HepG2 (cell line): Measurements from ENCODE around the gene AFF2. TPM values are rescaled to one million over a fixed set of nuclear protein-coding genes. Genes with fewer than 3 reads are reported as not detected.

Experiments used
- ATAC-seq: fragments of 200-7000 bp; cut with Tn5 transposase; 3 replicates; pipeline ENCODE4 v1.9.1; 2020; ENCODE audit warnings: mild to moderate bottlenecking, moderate library complexity
- BruUV-seq: library from RNA; stranded (reverse); fragments of 400-500 nt; replicated peaks from 2 replicates; lab custom pipeline; 2021; lab: Mats Ljungman, UMichigan
- CTCF ChIA-PET: fragments of 300-600 bp; formaldehyde crosslinking; extraction: SDS; loops from one replicate; lab custom pipeline; 2021; ENCODE audit warnings: low total read pairs, inconsistent platforms, low intra/inter-chr PET ratio; lab: Yijun Ruan, JAX
- POLR2A ChIA-PET: fragments of 350-600 bp; sonication (Branson Sonifier 250); formaldehyde crosslinking; loops from one replicate; lab custom pipeline; 2020; ENCODE audit warnings: antibody characterized with exemption, inconsistent platforms; lab: Yijun Ruan, JAX
- DNase-seq: peaks from one replicate; pipeline ENCODE4 v3.0.0-alpha.2; 2015; ENCODE audit warnings: low spot score
- FAIRE-seq: peaks from 3 replicates; lab custom pipeline; 2011; peaks lifted over from hg19 to GRCh38; lab: Jason Lieb, UNC
- H2AFZ ChIP-seq: one replicate; pipeline ENCODE4 v1.6.1; 2011; ENCODE audit warnings: low read length, inconsistent platforms
- H3K27ac ChIP-seq: fragments of 300-600 bp; 3 replicates; pipeline ENCODE4 v1.8.0; 2011; ENCODE audit warnings: mixed run types, mild to moderate bottlenecking, mixed read lengths, low read length, inconsistent platforms; ENCODE audit not compliant: insufficient read depth; ENCODE audit errors: extremely low read length
- H3K27me3 ChIP-seq, 2 experiments: fragments of 200-600 bp in 1 of 2; 2 replicates in 1 of 2; 3 replicates in 1 of 2; pipeline versions ENCODE4 v1.6.0 to v1.8.0; 2011; ENCODE audit warnings: low read length in 2 of 2, mild to moderate bottlenecking in 2 of 2, moderate library complexity in 2 of 2, inconsistent platforms in 1 of 2; ENCODE audit not compliant: insufficient read depth in 2 of 2, control insufficient read depth in 1 of 2
- H3K36me3 ChIP-seq, 2 experiments: fragments of 200-600 bp in 1 of 2; replicated peaks in 1 of 2; 2 replicates in 1 of 2; 3 replicates in 1 of 2; pipeline versions ENCODE4 v1.5.1 to v1.8.0; 2011; ENCODE audit warnings: low read length in 2 of 2, inconsistent platforms in 1 of 2; ENCODE audit not compliant: insufficient read depth in 2 of 2, control insufficient read depth in 1 of 2
- H3K4me1 ChIP-seq: 2 replicates; pipeline ENCODE4 v1.5.1; 2012; ENCODE audit warnings: low read length, inconsistent platforms; ENCODE audit not compliant: insufficient read depth
- H3K4me2 ChIP-seq: 2 replicates; pipeline ENCODE4 v1.6.0; 2011; ENCODE audit warnings: low read depth, low read length, inconsistent platforms
- H3K4me3 ChIP-seq, 3 experiments: fragments of 200-600 bp in 1 of 3; sonication (generic), shearing (Covaris generic) in 1 of 3; replicated peaks in 1 of 3; 2 replicates each; pipeline ENCODE4 v1.5.1; 2011 to 2016; ENCODE audit warnings: low read length in 3 of 3, inconsistent platforms in 2 of 3, low read depth in 2 of 3, mild to moderate bottlenecking in 2 of 3, control low read depth in 1 of 3, mixed read lengths in 1 of 3; ENCODE audit not compliant: insufficient read depth in 1 of 3
- H3K79me2 ChIP-seq: one replicate; pipeline ENCODE4 v1.6.1; 2011; ENCODE audit warnings: low read length, inconsistent platforms; ENCODE audit not compliant: insufficient read depth
- H3K9ac ChIP-seq: 2 replicates; pipeline ENCODE4 v1.6.0; 2011; ENCODE audit warnings: mild to moderate bottlenecking, low read depth, low read length, inconsistent platforms; ENCODE audit not compliant: insufficient read depth
- H3K9me3 ChIP-seq: 2 replicates; pipeline ENCODE4 v1.5.1; 2012; ENCODE audit warnings: mild to moderate bottlenecking, low read length
- H4K20me1 ChIP-seq: 2 replicates; pipeline ENCODE4 v1.6.0; 2011; ENCODE audit warnings: inconsistent platforms, mild to moderate bottlenecking, low read length, moderate library complexity; ENCODE audit not compliant: insufficient read depth
- MTF1 ChIP-seq: sonication (generic); formaldehyde crosslinking; IDR thresholded peaks from 2 replicates; pipeline ENCODE4 v1.5.0; 2020; ENCODE audit warnings: missing genetic modification reagents
- NCOR1 ChIP-seq: fragments of 200-600 bp; sonication (generic); IDR thresholded peaks from 2 replicates; pipeline ENCODE4 v1.7.0; 2017; ENCODE audit warnings: antibody characterized with exemption, low read length, borderline replicate concordance
- TOPORS ChIP-seq: sonication (generic); formaldehyde crosslinking; IDR thresholded peaks from 2 replicates; pipeline ENCODE4 v1.8.0; 2023; ENCODE audit warnings: mild to moderate bottlenecking, missing genetic modification reagents
- ZNF501 ChIP-seq: sonication (generic); formaldehyde crosslinking; IDR thresholded peaks from 2 replicates; pipeline ENCODE4 v1.5.1; 2020; ENCODE audit warnings: mild to moderate bottlenecking, moderate library complexity, missing genetic modification reagents
- WGBS: methylation state at CpG from one replicate; pipeline ENCODE4 v1.1.6; 2017; ENCODE audit warnings: low lambda C conversion rate; 5-methylcytosine and 5-hydroxymethylcytosine counted together
- in situ Hi-C: cut with HindIII; loops from 2 replicates; pipeline ENCODE4 v1.10.0; 2017; ENCODE audit warnings: low pct_unique_long_range_greater_than_20kb; ENCODE audit not compliant: extremely low pct_ligation_motif_present
- intact Hi-C: fragments of 100-400 bp; cut with micrococcal nuclease; formaldehyde crosslinking; loops from one replicate; pipeline ENCODE4 v1.10.0; 2022; ENCODE audit not compliant: unreplicated experiment
- polyA plus RNA-seq, 8 experiments: library from polyadenylated mRNA; depleted of rRNA in 3 of 8; stranded (reverse) in 7 of 8; unstranded in 1 of 8; fragments of >200 nt; fragmentation: Illumina TruSeq in 4 of 8; extraction: Trizol in 4 of 8; gene quantifications; 2 replicates each; pipeline versions ENCODE4 v1.2.1 to v1.2.3, GENCODE V29; 2011 to 2016; ENCODE audit warnings: low read depth in 4 of 8, missing spikeins in 1 of 8, mixed read lengths in 1 of 8; ENCODE audit not compliant: insufficient read depth in 1 of 8
- total RNA-seq, 5 experiments: library from RNA; depleted of rRNA; stranded (reverse); fragments of >200 nt; fragmentation: Illumina TruSeq; extraction: Trizol; gene quantifications; 2 replicates each; pipeline ENCODE4 v1.2.3, GENCODE V29; 2016; ENCODE audit warnings: low read depth in 1 of 5
- TF ChIP-seq, protein P1 (sequence below): sonication (generic); formaldehyde crosslinking; IDR thresholded peaks from 2 replicates; pipeline ENCODE4 v1.4.0; 2020; ENCODE audit warnings: missing genetic modification reagents, borderline replicate concordance
- TF ChIP-seq, protein P2 (sequence below): sonication (generic); formaldehyde crosslinking; IDR thresholded peaks from 2 replicates; pipeline ENCODE4 v1.8.1; 2023; ENCODE audit warnings: mild to moderate bottlenecking, missing genetic modification reagents
- TF ChIP-seq, protein P3 (sequence below), 2 experiments: sonication (generic) in 1 of 2; formaldehyde crosslinking in 1 of 2; IDR thresholded peaks; 2 replicates each; pipeline versions ENCODE4 v1.6.1 to v1.9.0; 2014 to 2022; ENCODE audit warnings: antibody characterized with exemption in 1 of 2, borderline replicate concordance in 1 of 2, inconsistent platforms in 1 of 2, low read depth in 1 of 2, missing genetic modification reagents in 1 of 2
- TF ChIP-seq, protein P4 (sequence below): sonication (generic); formaldehyde crosslinking; IDR thresholded peaks from 2 replicates; pipeline ENCODE4 v1.4.0; 2020; ENCODE audit warnings: mild to moderate bottlenecking, missing genetic modification reagents, borderline replicate concordance

AFF2 gene
- total and polyA plus RNA-seq, 2 of the 13 experiments (the other 11 are each of a cell fraction or from before 2014, with no cell fraction given), result not detected

DNA sequence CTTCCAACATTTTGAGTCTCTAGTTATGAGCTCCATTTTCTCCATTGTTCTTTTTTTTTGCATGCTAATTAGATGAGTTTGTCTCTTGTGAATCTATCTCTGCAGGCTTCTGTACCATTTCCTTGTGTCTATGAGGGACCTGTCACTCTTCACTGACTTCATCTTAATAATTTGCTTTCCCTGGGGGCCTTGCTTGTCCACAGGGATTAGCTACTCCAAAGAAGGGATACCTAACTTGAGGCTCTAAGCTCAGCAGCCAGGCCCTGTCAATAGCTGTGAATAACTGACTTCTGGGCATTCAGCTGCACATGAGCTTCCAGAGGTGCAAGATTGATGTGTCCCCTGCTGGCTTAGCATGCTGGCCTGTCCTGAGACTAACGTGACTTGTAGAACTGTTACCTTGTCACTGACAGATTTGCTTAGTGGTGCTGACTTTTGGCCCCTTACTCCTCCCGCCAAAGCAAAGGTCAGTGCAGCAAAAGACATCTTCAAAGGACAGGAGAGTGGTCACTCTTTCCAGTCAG, 124.6 kb downstream of the AFF2 start:
- Histone ChIP-seq H3K27ac (no peak overlapping the region), H3K9me3 (no peaks in the 10 kb centered on the region), H3K4me1 (no peaks in the 10 kb centered on the region), H4K20me1 (no peaks in the 10 kb centered on the region), H3K27me3 (no peaks in the 10 kb centered on the region), H3K79me2 (no peaks in the 10 kb centered on the region), H3K36me3 (no peaks in the 10 kb centered on the region), H3K9ac (no peak overlapping the region), H3K4me3 (no peak overlapping the region), H3K4me2 (no peak overlapping the region), H2AFZ (no peak overlapping the region)
- no peak for FAIRE-seq
- in situ Hi-C loops, result no loop called here
- ChIA-PET CTCF (no interaction called here), POLR2A (no interaction called here)
- BruUV-seq, result no TSS peak
- intact Hi-C loops, result no loop called here
- no peak for ATAC-seq
- WGBS, result 0% methylated on average over 1 of the region's 2 CpGs
- DNase-seq, result no peak
- TF ChIP-seq TOPORS (CRISPR knock-in tag), result no peak
- TF ChIP-seq, protein P1, sequence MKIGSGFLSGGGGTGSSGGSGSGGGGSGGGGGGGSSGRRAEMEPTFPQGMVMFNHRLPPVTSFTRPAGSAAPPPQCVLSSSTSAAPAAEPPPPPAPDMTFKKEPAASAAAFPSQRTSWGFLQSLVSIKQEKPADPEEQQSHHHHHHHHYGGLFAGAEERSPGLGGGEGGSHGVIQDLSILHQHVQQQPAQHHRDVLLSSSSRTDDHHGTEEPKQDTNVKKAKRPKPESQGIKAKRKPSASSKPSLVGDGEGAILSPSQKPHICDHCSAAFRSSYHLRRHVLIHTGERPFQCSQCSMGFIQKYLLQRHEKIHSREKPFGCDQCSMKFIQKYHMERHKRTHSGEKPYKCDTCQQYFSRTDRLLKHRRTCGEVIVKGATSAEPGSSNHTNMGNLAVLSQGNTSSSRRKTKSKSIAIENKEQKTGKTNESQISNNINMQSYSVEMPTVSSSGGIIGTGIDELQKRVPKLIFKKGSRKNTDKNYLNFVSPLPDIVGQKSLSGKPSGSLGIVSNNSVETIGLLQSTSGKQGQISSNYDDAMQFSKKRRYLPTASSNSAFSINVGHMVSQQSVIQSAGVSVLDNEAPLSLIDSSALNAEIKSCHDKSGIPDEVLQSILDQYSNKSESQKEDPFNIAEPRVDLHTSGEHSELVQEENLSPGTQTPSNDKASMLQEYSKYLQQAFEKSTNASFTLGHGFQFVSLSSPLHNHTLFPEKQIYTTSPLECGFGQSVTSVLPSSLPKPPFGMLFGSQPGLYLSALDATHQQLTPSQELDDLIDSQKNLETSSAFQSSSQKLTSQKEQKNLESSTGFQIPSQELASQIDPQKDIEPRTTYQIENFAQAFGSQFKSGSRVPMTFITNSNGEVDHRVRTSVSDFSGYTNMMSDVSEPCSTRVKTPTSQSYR (CRISPR knock-in tag), result no peak
- TF ChIP-seq ZNF501, result no peak
- TF ChIP-seq, protein P2, sequence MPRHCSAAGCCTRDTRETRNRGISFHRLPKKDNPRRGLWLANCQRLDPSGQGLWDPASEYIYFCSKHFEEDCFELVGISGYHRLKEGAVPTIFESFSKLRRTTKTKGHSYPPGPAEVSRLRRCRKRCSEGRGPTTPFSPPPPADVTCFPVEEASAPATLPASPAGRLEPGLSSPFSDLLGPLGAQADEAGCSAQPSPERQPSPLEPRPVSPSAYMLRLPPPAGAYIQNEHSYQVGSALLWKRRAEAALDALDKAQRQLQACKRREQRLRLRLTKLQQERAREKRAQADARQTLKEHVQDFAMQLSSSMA, result no peak
- TF ChIP-seq, protein P3, sequence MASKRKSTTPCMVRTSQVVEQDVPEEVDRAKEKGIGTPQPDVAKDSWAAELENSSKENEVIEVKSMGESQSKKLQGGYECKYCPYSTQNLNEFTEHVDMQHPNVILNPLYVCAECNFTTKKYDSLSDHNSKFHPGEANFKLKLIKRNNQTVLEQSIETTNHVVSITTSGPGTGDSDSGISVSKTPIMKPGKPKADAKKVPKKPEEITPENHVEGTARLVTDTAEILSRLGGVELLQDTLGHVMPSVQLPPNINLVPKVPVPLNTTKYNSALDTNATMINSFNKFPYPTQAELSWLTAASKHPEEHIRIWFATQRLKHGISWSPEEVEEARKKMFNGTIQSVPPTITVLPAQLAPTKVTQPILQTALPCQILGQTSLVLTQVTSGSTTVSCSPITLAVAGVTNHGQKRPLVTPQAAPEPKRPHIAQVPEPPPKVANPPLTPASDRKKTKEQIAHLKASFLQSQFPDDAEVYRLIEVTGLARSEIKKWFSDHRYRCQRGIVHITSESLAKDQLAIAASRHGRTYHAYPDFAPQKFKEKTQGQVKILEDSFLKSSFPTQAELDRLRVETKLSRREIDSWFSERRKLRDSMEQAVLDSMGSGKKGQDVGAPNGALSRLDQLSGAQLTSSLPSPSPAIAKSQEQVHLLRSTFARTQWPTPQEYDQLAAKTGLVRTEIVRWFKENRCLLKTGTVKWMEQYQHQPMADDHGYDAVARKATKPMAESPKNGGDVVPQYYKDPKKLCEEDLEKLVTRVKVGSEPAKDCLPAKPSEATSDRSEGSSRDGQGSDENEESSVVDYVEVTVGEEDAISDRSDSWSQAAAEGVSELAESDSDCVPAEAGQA (IDR thresholded peaks at IDR 0.05; ENCODE audit: low read depth), result no peak
- TF ChIP-seq, protein P3 (CRISPR knock-in tag; IDR thresholded peaks at IDR 0.05; ENCODE audit: borderline replicate concordance), result no peak
- no peak for TF ChIP-seq NCOR1
- no peak for TF ChIP-seq MTF1 (CRISPR knock-in tag)
- TF ChIP-seq, protein P4, sequence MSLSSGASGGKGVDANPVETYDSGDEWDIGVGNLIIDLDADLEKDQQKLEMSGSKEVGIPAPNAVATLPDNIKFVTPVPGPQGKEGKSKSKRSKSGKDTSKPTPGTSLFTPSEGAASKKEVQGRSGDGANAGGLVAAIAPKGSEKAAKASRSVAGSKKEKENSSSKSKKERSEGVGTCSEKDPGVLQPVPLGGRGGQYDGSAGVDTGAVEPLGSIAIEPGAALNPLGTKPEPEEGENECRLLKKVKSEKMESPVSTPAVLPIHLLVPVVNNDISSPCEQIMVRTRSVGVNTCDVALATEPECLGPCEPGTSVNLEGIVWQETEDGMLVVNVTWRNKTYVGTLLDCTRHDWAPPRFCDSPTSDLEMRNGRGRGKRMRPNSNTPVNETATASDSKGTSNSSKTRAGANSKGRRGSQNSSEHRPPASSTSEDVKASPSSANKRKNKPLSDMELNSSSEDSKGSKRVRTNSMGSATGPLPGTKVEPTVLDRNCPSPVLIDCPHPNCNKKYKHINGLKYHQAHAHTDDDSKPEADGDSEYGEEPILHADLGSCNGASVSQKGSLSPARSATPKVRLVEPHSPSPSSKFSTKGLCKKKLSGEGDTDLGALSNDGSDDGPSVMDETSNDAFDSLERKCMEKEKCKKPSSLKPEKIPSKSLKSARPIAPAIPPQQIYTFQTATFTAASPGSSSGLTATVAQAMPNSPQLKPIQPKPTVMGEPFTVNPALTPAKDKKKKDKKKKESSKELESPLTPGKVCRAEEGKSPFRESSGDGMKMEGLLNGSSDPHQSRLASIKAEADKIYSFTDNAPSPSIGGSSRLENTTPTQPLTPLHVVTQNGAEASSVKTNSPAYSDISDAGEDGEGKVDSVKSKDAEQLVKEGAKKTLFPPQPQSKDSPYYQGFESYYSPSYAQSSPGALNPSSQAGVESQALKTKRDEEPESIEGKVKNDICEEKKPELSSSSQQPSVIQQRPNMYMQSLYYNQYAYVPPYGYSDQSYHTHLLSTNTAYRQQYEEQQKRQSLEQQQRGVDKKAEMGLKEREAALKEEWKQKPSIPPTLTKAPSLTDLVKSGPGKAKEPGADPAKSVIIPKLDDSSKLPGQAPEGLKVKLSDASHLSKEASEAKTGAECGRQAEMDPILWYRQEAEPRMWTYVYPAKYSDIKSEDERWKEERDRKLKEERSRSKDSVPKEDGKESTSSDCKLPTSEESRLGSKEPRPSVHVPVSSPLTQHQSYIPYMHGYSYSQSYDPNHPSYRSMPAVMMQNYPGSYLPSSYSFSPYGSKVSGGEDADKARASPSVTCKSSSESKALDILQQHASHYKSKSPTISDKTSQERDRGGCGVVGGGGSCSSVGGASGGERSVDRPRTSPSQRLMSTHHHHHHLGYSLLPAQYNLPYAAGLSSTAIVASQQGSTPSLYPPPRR (CRISPR knock-in tag), result no peak
